Adrenal gland (tissue), 12 donors: ENCODE data around the gene MLXIPL. TPM values are rescaled to one million over a fixed set of nuclear protein-coding genes. Genes with fewer than 3 reads are reported as not detected.
"Not testable (repeated sequence)": the region's sequence is repeated elsewhere in the genome, so short reads cannot be mapped to it uniquely, and the experiment has no call there.

Source experiments
- DNase-seq, 7 donors: peaks; one replicate each; pipeline ENCODE4 v3.0.0-alpha.2; 2019 to 2020
- H3K27ac ChIP-seq, 5 donors: fragments of 200-600 bp; sonication (generic) in 4 of 5; 1 replicate in 3 of 5; 2 replicates in 2 of 5; pipeline versions ENCODE4 v1.5.1 to v1.8.0; 2016 to 2020; ENCODE audit warnings: mild to moderate bottlenecking in 1 of 5
- H3K27me3 ChIP-seq: fragments of 200-600 bp; 2 replicates; pipeline ENCODE4 v1.8.0; 2021
- H3K36me3 ChIP-seq, 2 donors: fragments of 200-600 bp; replicated peaks in 1 of 2; 1 replicate in 1 of 2; 2 replicates in 1 of 2; pipeline versions ENCODE4 v1.5.1 to v1.8.0; 2018 to 2022
- H3K4me1 ChIP-seq, 2 donors: fragments of 200-600 bp; replicated peaks in 1 of 2; 1 replicate in 1 of 2; 2 replicates in 1 of 2; pipeline versions ENCODE4 v1.5.1 to v1.8.0; 2018 to 2021
- H3K4me3 ChIP-seq, 4 donors: fragments of 200-600 bp; sonication (generic) in 3 of 4; one replicate each; pipeline ENCODE4 v1.5.1; 2016 to 2018
- H3K9me3 ChIP-seq, 3 donors: fragments of 200-600 bp; sonication (generic) in 1 of 3; replicated peaks in 1 of 3; 1 replicate in 2 of 3; 2 replicates in 1 of 3; pipeline versions ENCODE4 v1.5.1 to v1.8.0; 2016 to 2021
- POLR2A ChIP-seq, 2 donors: fragments of 450-650 bp; IDR thresholded peaks; one replicate each; pipeline ENCODE4 v1.6.1; 2017; ENCODE audit warnings: antibody characterized with exemption in 2 of 2, mild to moderate bottlenecking in 2 of 2, moderate library complexity in 1 of 2
- WGBS, 4 donors: extraction: QIAGEN DNeasy Blood & Tissue Kit in 2 of 4; methylation state at CpG; one replicate each; pipeline versions ENCODE4 v1.1.5 to v1.1.7; 2013 to 2017; 5-methylcytosine and 5-hydroxymethylcytosine counted together
- intact Hi-C, 2 donors: fragments of 100-400 bp; cut with DNase I; formaldehyde crosslinking; loops; one replicate each; pipeline versions ENCODE4 v1.14.1 to v1.15.0; 2022 to 2023
- polyA plus RNA-seq, 3 donors: library from polyadenylated mRNA; stranded (reverse); fragments of 200-250 nt in 2 of 3; fragments of 350-450 nt in 1 of 3; fragmentation: Illumina TruSeq in 1 of 3; extraction: RNeasy Lipid Tissue Mini Kit (QIAGEN cat#74804) in 1 of 3; gene quantifications; one replicate each; pipeline ENCODE4 v1.2.3, GENCODE V29; 2013 to 2014
- total RNA-seq, 9 donors: library from RNA; depleted of rRNA in 4 of 9; stranded (reverse); fragments of >200 nt in 4 of 9; fragments of 120-200 nt in 1 of 9; fragmentation: NEBNext Ultra II Directional in 1 of 9; extraction: Animal tissue kit (Norgen Biotek cat#: 25700) in 1 of 9; gene quantifications; one replicate each; pipeline versions ENCODE4 v1.1.0 to v1.2.4, GENCODE V29; 2013 to 2023
- TF ChIP-seq, protein P1 (sequence below), 6 experiments: fragments of 450-650 bp in 4 of 6; fragments of 200-600 bp in 2 of 6; sonication (generic) in 1 of 6; IDR thresholded peaks; 1 replicate in 5 of 6; 2 replicates in 1 of 6; pipeline versions ENCODE4 v1.5.1 to v1.8.0; 2016 to 2021; ENCODE audit warnings: antibody characterized with exemption in 6 of 6, mild to moderate bottlenecking in 2 of 6, moderate library complexity in 1 of 6
- donor health status: healthy with polysubstance abuse.
- donor health status: Bipolar disorder and iron deficiency.
- donor health status: DM: yes; HTN: yes; CAD: no.
- donor health status: DM: no; HTN: no; CAD: no.
- donor health status: DM: no; HTN: no; CAD: no.
- donor health status: DM: yes; HTN: yes; CAD: no.

MLXIPL gene
- total and polyA plus RNA-seq, 12 donors, result under 0.01 to 586 (median 62.7) TPM

- Histone ChIP-seq H3K4me3 (peak within 1 kb of the TSS in 1 of 4 donors; percentile 71), H3K27ac (peak within 1 kb of the TSS in 1 of 5 donors; percentile 22), H3K27me3 (no peaks in the 10 kb centered on the region), H3K4me1 (no peaks in the 10 kb centered on the region), H3K36me3 (no peaks in the 10 kb centered on the region), H3K9me3 (no peaks in the 10 kb centered on the region)
- DNase-seq, result peak; percentile 84 to 94 (median 92)
- intact Hi-C loops, result loop anchor here (5.0 kb wide), 1 partner anchor 60 kb away; no protein-coding TSS in a partner anchor
- TF ChIP-seq, protein P1, sequence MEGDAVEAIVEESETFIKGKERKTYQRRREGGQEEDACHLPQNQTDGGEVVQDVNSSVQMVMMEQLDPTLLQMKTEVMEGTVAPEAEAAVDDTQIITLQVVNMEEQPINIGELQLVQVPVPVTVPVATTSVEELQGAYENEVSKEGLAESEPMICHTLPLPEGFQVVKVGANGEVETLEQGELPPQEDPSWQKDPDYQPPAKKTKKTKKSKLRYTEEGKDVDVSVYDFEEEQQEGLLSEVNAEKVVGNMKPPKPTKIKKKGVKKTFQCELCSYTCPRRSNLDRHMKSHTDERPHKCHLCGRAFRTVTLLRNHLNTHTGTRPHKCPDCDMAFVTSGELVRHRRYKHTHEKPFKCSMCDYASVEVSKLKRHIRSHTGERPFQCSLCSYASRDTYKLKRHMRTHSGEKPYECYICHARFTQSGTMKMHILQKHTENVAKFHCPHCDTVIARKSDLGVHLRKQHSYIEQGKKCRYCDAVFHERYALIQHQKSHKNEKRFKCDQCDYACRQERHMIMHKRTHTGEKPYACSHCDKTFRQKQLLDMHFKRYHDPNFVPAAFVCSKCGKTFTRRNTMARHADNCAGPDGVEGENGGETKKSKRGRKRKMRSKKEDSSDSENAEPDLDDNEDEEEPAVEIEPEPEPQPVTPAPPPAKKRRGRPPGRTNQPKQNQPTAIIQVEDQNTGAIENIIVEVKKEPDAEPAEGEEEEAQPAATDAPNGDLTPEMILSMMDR (IDR thresholded peaks at IDR 0.05), result peak in 5 of 6 experiments; percentile 13 to 99 (median 79)
- peak in 1 of 2 donors; percentile 73 for TF ChIP-seq POLR2A (IDR thresholded peaks at IDR 0.05)
- WGBS, 4 donors, result 3 to 22% (median 11%) methylated on average over 7 to 76 of the region's 79 CpGs
These were observed 43.2 kb upstream of the MLXIPL start, which contains the start of gene VPS37D for GRCh38 chr7:73667344-73668102. Gene VPS37D (plus strand): TSS chr7:73667831. CDS start chr7:73667959, 128 bp downstream.

DNA sequence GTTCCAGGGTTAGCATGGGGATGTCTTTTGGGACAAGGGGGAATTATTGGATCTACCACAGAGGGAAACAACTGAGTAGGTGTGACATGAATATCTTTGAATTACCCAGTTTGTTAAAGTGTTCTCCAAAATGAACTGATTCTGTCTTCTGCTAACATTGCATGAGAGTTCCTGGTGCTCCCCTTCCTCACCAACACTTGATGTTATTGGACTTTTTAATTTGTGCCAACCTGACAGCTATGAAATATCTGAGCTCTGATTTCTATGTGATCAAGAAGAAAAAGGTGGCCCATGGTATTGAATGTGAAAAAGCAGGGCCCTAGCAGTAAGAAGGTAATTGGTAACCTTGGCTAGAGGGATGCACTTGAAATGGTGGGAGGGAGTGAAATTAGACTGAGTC lies 38.7 kb upstream of the MLXIPL start:
- Histone ChIP-seq H3K9me3 (no peaks in the 10 kb centered on the region), H3K27me3 (no peaks in the 10 kb centered on the region), H3K27ac (no peak overlapping the region), H3K36me3 (no peaks in the 10 kb centered on the region), H3K4me3 (no peak overlapping the region), H3K4me1 (no peaks in the 10 kb centered on the region)
- intact Hi-C loops, result no loop called here
- TF ChIP-seq, protein P1 (IDR thresholded peaks at IDR 0.05), result no peak
- TF ChIP-seq POLR2A (IDR thresholded peaks at IDR 0.05), result no peak
- no peak for DNase-seq

- H3K27me3 ChIP-seq, H3K27ac ChIP-seq, H3K4me1 ChIP-seq, intact Hi-C loops, H3K4me3 ChIP-seq, H3K9me3 ChIP-seq, H3K36me3 ChIP-seq, DNase-seq: not testable (repeated sequence)
- WGBS, 4 donors, result 64 to 69% (median 66%) methylated on average over 4 of the region's 4 CpGs
These were observed 36.3 kb upstream of the MLXIPL start for GRCh38 chr7:73660594-73660993.

GRCh38 chr7:73659983-73660382 lies 35.7 kb upstream of the MLXIPL start:
- H3K4me1 ChIP-seq, result no peaks in the 10 kb centered on the region
- H3K4me3 ChIP-seq, result no peak overlapping the region
- no peaks in the 10 kb centered on the region for H3K9me3 ChIP-seq
- WGBS, 4 donors, result 55 to 63% (median 60%) methylated on average over 8 of the region's 8 CpGs
- intact Hi-C loops, result no loop called here
- H3K27me3 ChIP-seq, result no peaks in the 10 kb centered on the region
- TF ChIP-seq POLR2A (IDR thresholded peaks at IDR 0.05), result no peak
- TF ChIP-seq, protein P1 (IDR thresholded peaks at IDR 0.05), result no peak
- no peak overlapping the region for H3K27ac ChIP-seq
- no peaks in the 10 kb centered on the region for H3K36me3 ChIP-seq
- no peak for DNase-seq

GRCh38 chr7:73655309-73655708 lies 31.0 kb upstream of the MLXIPL start:
- DNase-seq, intact Hi-C loops: not testable (repeated sequence)

More at GRCh38 chr7:73655309-73655708, 31.0 kb upstream of the MLXIPL start:
- H3K9me3 ChIP-seq, H3K4me3 ChIP-seq, H3K27me3 ChIP-seq, H3K36me3 ChIP-seq, H3K27ac ChIP-seq, H3K4me1 ChIP-seq: not testable (repeated sequence)
- 81 to 86% (median 82%) methylated on average over 4 of the region's 4 CpGs for WGBS, 4 donors
